SHP77 (cell line): ENCODE data around the gene PSMA8.
"Not testable (repeated sequence)": the region's sequence is repeated elsewhere in the genome, so short reads cannot be mapped to it uniquely, and the experiment has no call there.

Experiments used
- DNase-seq, 2 experiments: peaks; one replicate each; lab custom pipeline; 2025; lab: John Stamatoyannopoulos, UW

PSMA8 gene

DNA sequence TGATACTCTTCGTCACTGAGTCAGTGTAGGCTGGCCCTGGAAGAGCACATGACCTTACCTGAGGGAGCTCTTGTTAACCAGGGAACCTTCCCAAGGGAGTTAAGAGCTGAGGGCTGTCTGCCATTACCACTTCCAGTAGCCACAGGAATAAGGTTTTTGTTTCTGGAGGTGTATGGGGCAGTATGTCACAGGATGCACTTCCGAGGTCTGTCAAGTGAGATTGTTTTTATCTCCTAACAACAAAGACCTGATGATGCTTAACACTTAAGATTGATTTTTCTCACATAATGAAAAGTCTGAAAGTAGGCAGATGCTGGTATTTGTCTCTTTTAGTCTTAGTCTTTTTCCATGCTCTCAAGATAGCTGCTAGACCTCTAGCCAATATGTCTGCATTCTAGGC lies 41.8 kb downstream of the PSMA8 start:
- DNase-seq: no peak

DNA sequence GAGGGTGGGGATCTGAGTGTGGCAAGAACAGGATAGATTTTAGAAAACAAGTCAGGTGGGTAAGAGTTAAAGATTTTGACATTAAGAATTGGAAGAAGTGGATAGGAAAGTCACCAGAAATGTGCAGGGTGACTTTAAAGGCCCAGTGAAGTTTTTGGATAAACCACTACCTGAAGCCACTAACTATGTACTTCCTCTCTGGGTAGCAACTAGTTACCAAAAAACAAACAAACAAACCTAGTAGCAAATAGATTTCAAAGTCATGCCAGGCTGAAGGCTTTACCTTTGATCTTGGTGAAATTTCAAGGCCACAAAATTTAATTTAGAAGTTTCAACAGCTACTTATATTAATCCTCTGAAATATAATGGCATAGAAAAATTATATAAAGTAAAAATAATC lies 42.5 kb downstream of the PSMA8 start:
- DNase-seq: no peak

DNA sequence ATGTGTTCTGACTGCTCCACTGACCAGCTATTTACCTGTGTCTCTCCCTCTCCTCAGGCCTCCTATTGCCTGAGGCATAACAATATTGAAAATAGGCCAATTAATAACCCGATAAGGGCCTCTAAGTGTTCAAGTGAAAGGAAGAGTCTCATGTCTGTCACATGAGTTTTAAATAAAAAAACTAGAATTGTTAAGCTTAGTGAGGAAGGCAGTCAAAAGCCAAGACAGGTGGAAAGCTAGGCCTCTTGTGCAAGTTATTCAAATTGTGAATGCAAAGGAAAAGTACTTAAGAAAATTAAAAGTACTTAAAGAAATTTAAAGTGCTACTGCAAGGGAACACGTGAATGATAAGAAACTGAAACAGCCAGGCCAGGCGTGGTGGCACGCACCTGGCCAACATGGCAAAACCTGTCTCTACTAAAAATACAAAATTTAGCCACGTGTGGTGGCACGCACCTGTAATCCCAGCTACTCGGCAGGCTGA lies 47.7 kb downstream of the PSMA8 start:
- no peak for DNase-seq

DNA sequence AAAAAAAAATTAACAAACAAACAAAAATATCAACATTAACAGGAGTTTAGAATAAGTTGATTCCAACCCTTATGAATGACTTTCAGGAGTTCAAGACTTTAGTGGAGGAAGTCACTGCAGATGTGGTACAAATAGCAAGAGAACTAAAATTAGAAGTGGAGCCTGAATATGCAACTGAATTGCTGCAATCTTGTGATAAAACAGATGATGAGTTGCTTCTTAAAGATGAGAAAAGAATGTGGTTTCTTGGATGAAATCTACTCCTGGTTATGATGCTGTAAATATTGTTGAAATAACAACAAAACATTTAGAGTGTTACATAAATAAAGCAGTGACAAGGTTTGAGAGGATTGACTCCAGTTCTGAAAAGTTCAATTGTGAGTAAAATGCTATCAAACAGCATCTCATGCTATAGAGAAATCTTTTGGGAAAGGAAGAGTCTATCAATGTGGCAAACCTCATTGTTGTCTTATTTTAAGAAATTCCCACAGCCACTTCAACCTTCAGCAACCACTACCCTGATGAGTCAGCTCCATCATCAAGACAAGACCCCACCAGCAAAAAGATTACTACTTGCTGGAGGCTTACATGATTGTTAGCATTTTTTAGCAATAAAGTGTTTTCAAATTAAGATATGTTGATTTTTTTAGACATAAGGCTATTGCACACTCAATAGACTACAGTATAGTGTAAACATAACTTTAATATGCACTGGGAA lies 49.9 kb downstream of the PSMA8 start:
- DNase-seq: no peak

DNA sequence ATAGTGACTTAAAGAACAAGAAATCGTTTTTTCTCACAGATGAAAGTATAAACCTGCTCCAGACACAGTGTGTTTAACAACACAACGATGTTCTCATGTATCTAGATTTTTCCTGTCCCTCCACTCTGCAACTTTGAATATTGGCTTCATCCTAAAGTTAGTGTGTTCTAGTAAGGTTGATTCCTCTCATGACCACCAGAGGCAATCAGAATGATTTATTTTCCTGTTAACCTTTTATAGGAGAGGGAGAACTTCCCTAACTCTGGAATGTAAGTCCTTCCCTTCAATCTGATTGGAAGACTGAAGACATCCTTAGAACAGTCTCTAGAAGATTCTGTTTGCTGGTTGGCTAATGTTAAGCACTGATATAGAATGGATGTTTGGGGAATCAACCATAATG lies 51.6 kb downstream of the PSMA8 start:
- no peak for DNase-seq

DNA sequence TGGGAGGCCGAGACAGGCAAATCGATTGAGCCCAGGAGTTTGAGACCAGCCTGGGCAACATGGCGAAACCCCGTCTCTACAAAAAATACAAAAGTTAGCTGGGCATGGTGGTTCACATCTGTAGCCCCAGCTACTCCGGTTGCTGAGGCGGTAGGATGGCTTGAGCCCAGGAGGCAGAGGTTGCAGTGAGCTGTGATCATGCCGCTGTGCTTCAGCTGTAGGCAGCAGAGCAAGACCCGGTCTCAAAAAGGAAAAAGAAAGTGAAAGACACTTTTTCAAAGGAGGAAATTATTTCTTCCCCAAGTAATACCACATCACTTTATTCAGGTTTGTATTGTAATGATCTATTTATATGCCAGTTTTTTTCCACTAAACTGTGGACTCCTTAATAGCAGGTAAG lies 56.8 kb downstream of the PSMA8 start:
- DNase-seq: no peak

DNA sequence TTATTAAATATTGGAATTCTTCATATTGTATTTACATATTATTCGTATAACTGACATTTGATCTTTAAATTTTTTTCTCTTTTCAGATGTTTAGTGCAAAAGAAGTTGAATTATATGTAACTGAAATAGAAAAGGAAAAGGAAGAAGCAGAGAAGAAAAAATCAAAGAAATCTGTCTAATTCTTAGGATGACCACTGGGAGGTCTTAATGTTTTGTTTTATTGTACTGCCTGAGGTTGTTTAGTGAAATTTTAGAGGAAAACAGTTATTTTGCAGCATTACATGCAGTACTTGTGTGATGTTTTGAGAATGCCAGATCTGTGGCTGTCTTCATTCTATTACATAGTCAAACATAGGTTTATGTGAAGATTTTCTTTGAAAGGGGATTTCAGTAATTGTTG lies 58.6 kb downstream of the PSMA8 start:
- no peak for DNase-seq

DNA sequence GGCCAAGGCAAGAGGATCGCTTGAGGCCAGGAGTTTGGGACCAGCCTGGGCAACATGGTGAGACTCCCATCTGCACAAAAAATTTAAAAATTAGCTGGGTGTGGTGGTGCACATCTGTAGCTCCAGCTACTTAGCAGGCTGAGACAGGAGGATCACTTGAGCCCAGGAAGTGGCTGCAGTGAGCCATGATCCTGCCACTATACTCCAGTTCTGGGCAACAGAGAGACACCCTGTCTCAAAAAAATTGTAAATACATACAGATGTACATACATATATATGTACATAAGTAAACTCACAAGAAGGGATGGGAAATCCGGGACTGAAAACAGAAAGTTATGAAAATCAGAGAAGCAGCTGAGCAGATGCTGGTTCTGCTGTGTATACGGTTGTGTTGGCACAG lies 62.9 kb downstream of the PSMA8 start:
- DNase-seq: no peak

DNA sequence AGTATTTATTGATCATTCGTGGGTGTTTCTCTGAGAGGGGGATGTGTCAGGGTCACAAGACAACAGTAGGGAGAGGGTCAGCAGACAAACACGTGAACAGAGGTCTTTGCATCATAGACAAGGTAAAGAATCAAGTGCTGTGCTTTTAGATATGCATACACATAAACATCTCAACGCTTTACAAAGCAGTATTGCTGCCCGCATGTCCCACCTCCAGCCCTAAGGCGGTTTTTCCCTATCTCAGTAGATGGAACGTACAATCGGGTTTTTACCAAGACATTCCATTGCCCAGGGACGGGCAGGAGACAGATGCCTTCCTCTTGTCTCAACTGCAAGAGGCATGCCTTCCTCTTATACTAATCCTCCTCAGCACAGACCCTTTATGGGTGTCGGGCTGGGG lies 68.3 kb downstream of the PSMA8 start:
- DNase-seq: not testable (repeated sequence)

DNA sequence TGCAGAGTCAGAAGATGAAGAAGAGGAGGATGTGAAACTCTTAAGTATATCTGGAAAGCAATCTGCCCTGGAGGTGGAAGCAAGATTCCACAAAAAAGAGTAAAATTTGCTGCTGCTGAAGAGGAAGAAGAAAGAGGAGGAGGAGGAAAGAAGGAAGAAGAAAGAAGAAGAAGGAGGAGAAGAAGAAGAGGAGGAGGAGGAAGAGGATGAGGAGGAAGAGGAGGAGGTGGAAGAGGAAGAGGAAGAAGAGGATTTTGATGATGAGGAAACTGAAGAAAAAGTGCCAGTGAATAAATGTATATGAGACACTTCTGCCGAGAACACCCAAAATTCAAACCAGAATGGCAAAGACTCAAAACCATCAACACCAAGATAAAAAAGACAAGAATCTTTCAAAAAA lies 71.6 kb downstream of the PSMA8 start:
- no peak for DNase-seq

DNA sequence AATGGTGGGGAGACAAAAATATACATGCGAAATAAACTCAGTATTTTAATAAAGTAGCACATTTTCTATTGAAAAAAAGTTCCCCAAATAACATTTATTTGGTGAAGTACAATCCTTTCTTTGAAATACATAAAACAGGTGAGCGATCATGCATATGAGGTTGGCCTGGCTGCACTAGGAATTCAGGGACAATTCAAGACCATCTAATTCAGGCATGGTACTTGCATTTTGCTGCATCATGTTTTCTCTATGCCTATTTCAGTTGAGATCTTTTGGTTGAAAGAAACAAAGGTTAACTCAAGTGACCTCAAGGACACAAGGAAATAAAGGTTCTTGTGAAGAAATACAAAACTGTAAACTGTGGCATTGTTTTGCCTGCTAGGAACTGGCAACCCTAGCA lies 72.8 kb downstream of the PSMA8 start:
- no peak for DNase-seq

DNA sequence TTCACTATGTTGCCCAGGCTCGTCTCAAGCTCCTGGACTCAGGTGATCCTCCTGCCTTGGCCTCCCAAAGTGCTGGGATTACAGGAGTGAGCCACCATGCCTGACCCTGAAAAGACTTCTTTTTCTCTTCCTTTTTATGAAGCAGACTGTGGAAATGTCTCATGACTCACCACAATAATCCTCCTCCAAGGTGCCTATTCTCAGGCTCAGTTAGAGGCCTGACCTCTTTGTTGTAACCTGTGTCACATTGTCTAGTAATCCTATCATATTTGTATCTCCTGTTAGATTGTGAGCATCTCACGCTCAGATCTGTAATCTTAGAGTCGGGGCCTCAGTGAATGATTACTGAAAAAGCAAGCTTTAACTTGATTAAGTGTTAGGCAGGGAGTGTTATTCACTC lies 74.3 kb downstream of the PSMA8 start:
- no peak for DNase-seq

DNA sequence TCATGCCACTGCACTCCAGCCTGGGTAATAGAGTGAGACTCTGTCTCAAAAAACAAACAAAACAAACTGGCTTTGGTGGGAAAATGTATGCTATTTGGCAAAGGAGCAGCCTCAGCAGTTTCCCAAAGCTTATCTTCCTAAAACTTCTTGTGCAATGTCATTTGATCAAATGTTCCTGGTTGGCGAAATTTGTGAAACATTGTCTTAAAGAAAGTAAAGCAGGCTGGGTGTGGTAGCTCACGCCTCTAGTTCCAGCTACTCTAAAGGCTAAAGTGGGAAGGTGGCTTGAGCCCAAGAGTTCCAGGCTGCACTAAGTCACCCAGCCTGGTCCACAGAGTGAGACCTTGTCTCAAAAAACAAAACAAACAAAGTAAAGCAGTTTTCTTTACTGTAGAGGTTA lies 75.3 kb downstream of the PSMA8 start:
- no peak for DNase-seq

DNA sequence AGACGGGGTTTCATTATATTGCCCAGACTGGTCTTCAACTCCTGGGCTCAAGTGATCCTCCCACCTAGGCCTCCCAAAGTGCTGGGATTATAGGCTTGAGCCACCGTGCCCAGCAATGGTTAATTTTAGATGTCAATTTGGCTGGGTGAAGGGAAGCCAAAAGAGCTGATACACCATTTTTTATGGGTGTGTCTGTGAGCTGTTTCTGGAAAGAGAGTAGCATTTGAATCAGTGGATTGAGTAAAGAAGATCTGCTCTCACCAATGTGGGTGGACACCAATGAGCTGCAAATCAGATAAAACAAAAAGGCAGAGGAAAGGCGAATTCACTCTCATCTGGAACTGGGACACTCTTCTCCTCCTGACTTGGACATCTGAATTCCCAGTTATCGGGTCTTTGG lies 76.5 kb downstream of the PSMA8 start:
- no peak for DNase-seq

DNA sequence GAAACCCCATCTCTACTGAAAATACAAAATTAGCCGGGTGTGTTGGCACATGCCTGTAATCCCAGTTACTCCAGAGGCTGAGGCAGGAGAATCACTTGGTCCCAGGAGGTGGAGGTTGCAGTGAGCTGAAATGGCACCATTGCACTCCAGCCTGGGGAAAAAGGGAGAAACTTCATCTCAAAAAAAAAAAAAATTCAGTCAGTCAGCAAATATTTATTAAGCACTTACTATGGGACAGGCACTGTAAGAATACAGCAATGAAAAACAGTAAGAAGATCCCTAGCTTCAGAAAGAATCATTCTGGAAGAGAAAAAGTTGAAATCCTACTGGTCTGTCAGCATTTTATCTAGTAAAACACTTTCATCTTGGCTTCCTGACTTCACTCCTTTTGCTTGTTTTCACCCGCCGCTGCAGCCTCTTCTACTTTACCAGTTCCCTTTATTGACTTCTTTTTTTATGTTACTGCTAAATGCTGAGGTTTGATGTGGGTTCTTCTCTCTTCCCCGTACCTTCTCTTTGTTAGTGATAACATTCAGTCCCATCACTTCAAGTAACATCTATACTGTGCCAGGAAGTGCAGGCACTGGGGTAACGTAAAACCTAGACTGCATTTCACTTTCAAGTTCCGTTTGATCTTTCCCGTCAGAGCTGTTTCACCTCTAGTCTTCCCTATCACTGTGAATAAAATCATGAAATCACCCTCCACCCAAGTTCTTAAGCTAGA lies 81.7 kb downstream of the PSMA8 start:
- DNase-seq: no peak

DNA sequence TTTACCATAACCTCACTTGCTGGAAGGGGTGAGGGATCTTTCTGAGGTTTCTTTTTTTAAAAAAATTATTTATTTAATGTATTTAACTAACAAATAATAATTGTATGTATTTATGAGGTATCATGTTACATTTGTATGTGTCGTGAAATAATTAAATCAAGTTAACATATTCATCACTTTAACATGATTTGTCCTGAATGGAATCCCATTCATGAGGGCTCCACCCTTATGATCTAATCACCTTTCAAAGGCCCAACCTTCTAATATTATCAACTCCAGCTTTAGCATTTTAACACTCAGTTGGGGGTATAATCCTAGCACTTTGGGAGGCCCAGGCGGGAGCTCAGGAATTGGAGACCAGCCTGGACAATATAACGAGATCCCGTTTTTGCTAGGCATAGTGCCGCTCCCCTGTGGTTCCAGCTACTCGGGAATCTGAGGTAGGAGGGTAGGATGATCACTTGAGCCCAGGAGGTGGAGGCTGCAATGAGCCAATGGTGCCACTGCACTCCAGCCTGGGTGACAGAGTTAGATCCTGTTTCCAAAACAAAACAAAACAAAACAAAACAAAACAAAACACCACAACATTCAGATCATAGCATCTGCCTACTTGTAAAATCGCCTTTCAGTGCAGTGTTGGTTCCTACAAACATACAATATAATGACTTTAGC lies 91.5 kb downstream of the PSMA8 start:
- peak; percentile 6 to 22 for DNase-seq

DNA sequence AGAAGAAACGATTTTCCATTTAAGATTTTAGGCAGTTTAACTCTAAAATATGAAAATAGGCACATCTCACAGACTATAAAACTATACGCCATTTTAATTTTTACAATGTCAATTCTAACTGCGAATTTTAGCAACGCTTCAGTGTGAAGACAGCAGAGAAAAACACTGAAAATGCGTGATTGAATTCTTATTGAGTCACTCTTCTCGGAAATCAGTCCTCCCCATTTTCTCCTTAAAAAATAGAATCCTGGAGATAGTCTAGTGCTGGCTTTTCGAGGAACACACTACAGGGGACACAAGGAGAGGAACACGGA lies 92.2 kb downstream of the PSMA8 start:
- no peak for DNase-seq

DNA sequence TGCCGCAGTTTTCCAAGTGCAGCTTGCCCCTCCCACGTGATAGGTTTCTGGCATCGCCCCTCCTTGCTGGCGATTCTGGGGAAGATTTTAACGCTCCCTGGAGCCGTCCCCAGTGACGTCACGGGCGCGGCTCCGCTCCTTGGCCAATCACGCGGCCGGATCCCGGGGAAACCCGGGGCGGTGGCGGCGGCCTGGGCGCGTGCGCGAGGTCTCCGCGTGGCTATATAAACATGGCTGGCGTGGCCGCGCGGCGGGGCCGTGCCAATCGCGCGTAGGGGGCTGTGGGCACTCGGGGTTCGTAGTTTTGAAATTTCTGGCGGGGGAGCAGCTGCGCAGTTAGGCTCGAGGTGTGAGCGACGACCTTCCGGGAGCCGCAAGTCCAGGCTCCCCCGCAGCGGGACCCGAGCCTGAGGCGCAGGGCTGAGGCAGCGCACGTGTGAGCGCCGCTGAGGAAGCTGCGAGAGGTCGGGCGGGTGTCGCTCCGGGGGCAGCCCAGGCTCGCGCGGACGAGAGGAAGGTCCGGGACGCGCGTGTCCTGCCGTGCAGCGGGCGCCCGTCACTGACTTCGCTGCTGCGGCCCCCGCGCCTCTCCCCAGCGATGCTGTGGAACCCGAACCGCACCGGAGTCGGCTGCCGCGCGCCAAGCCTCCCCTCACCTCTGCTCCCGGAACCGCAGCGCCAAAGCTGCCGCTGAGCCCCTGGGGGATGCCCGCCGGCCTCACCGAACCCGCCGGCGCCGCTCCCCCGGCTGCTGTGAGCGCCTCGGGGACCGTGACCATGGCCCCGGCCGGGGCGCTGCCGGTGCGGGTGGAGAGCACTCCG lies 92.8 kb downstream of the PSMA8 start, which contains the start of gene TAF4B:
TSS of gene TAF4B (plus strand) at position 217 of the 822 bp plus-strand sequence. CDS start at position 706, 489 bp downstream.
- DNase-seq: peak; percentile 83 to 90

DNA sequence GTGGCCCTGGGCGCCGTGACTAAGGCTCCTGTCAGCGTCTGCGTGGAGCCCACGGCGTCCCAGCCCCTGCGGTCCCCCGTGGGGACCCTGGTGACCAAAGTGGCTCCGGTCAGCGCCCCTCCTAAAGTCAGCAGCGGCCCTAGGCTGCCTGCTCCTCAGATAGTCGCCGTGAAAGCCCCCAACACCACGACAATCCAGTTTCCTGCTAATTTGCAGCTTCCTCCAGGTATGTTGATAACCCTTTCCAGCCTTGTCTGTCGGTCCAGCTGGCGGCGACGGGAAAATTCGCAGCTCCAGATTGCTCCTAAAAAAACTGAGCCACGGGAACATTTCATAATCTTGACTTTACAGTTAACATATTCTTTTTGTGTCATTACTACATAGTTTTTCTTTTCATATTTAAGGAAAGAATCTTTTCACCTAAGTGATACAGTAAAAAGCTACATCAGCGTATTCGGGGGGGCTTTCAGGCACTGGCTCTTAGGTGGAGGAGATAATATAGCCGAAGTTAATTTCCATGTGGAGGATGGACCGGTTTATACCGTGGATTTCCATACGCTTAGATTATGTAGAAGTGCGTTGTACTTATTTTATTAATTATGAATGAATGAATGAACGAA lies 93.5 kb downstream of the PSMA8 start:
- DNase-seq: no peak

DNA sequence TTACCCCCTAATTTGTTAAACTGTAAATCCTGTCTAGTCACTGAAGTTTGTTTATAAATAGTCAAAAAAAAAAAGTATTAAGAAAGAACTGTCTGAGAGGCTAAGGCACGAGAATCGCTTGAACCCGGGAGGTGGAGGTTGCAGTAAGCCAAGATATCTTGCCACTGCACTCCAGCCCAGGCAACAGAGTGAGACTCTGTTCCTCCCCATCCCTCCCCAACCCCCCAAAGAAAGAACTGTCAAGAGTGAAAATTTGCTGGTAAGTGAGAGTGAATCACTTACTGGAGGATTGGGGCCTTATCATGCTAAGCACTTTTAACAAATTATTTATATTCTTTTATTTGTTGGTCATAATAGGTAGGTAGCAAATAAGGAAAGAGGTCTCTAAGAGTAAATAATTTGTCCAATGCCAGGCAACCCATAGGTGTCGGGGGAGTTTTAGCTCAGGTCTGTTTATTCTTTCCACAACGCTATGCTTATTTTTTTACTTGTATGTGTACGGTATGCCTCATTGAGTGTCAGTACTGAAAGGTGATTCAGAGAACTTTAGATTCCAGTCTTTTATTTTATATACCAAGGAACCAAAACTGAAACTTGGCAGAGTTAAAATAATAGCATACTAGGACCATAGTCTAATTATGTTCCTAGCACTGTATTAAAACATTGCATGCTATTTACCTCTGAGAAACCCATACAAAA lies 95.0 kb downstream of the PSMA8 start:
- no peak for DNase-seq

DNA sequence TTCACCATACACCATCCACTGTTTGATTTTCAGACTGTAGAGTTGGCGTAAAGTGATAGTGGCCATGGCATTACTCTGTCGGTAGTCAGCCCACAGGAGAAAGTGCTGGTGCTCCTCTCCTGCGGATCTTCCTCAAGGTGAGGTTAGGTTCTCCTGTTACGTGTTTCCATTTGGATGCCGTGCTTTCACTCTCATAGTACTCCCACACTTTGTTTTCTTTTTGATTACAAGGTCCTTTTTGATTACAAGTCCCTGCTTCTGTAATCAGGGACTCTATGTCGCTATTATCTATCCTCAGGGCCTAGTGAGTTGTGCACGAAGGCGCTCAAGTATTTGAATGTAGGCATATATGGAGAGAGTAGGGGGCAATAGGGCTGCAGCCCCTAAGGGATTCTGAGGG lies 96.8 kb downstream of the PSMA8 start:
- DNase-seq: no peak
